Measurements from ENCODE around the gene ORC6. TPM values are rescaled to one million over a fixed set of nuclear protein-coding genes. Genes with fewer than 3 reads are reported as not detected.

ORC6 gene
- total RNA-seq, 1 experiment from 2014 or later, result 76.1 TPM

GRCh38 chr16:46688654-46689364 lies 650 bp upstream of the ORC6 start, which contains the start of gene VPS35 (continued):
- TF ChIP-seq ZNF512 (CRISPR knock-in tag; IDR thresholded peaks at IDR 0.05; ENCODE audit: borderline replicate concordance) (no peak), ZNF281 (CRISPR knock-in tag; IDR thresholded peaks at IDR 0.05) (no peak), ATF3 (CRISPR knock-in tag; conservative IDR thresholded peaks at IDR 0.05) (no peak), MYBL2 (CRISPR knock-in tag; IDR thresholded peaks at IDR 0.05) (0 out of 2 replicates have a peak, but pooled peaks have one; percentile 31), MXD4 (CRISPR knock-in tag; IDR thresholded peaks at IDR 0.05; ENCODE audit: borderline replicate concordance) (no peak), OVOL2 (CRISPR knock-in tag; IDR thresholded peaks at IDR 0.05; ENCODE audit: borderline replicate concordance) (no peak), ARID4B (CRISPR knock-in tag; IDR thresholded peaks at IDR 0.05; ENCODE audit: borderline replicate concordance) (peak; percentile 87; the same call in 1 of the 2 replicates), ZNF671 (CRISPR knock-in tag; IDR thresholded peaks at IDR 0.05) (no peak), ZNF232 (CRISPR knock-in tag; IDR thresholded peaks at IDR 0.05) (no peak), SP1 (CRISPR knock-in tag; conservative IDR thresholded peaks at IDR 0.05) (peak; percentile 85), ZNF263 (CRISPR knock-in tag; IDR thresholded peaks at IDR 0.05; ENCODE audit: low read depth) (no peak)

- H3K9me3 Mint-ChIP-seq, result no peaks in the 10 kb centered on the region
- H3K4me1 Mint-ChIP-seq, result peaks cover 36% of the 10 kb centered on the region
- TF ChIP-seq ATF3 (CRISPR knock-in tag; conservative IDR thresholded peaks at IDR 0.05) (no peak), ZNF532 (CRISPR knock-in tag; IDR thresholded peaks at IDR 0.05; ENCODE audit: borderline replicate concordance) (no peak), ZNF263 (CRISPR knock-in tag; IDR thresholded peaks at IDR 0.05; ENCODE audit: low read depth) (no peak), NR3C1 (CRISPR knock-in tag; conservative IDR thresholded peaks at IDR 0.05; ENCODE audit: low read depth) (no peak), MAX (CRISPR knock-in tag; IDR thresholded peaks at IDR 0.05) (no peak), MYBL2 (CRISPR knock-in tag; IDR thresholded peaks at IDR 0.05) (no peak), FOXP4 (CRISPR knock-in tag; IDR thresholded peaks at IDR 0.05) (no peak), SP1 (CRISPR knock-in tag; conservative IDR thresholded peaks at IDR 0.05) (no peak)
- no peaks in the 10 kb centered on the region for H3K27me3 Mint-ChIP-seq (ENCODE audit: low read depth)
- POLR2A ChIA-PET, result interaction anchor here (1.0 kb wide), 2 partner anchors 99 to 112 kb away, joined by 3 read pairs; no protein-coding TSS in a partner anchor
- no peak overlapping the region for H3K4me3 Mint-ChIP-seq
- DNase-seq (ENCODE audit: low spot score) (no peak), ATAC-seq (no peak)
- H3K27ac Mint-ChIP-seq, result peak overlapping the region; percentile 92
- CTCF ChIA-PET, result interaction anchor here (1.0 to 1.2 kb wide), 5 partner anchors 9 to 218 kb away, joined by 3 to 7 read pairs (median 3); no protein-coding TSS in a partner anchor
- peaks cover 37% of the 10 kb centered on the region for H3K36me3 Mint-ChIP-seq
Measured at GRCh38 chr16:46690281-46691178, 1.1 kb downstream of the ORC6 start.
